ENCODE measurements around the gene CCNL1.

The CCNL1 gene

GRCh38 chr3:157112536-157112935 is 47.4 kb downstream of the CCNL1 start:
- no peak for DNase-seq (ENCODE audit: low spot score)
- TF ChIP-seq CTCF (IDR thresholded peaks at IDR 0.05; ENCODE audit: extremely low read depth, insufficient read depth, missing control alignments) = no peak
- in situ Hi-C loops (cut with MboI; ENCODE audit: low pct_unique_long_range_greater_than_20kb, low sequenced_read_pairs, unreplicated experiment) = no loop called here

GRCh38 chr3:157111518-157111917 is 48.4 kb downstream of the CCNL1 start:
- no peak for TF ChIP-seq CTCF (IDR thresholded peaks at IDR 0.05; ENCODE audit: extremely low read depth, insufficient read depth, missing control alignments)
- in situ Hi-C loops (cut with MboI; ENCODE audit: low pct_unique_long_range_greater_than_20kb, low sequenced_read_pairs, unreplicated experiment) = no loop called here
- no peak for DNase-seq (ENCODE audit: low spot score)

GRCh38 chr3:157110761-157111278 is 49.1 kb downstream of the CCNL1 start:
- in situ Hi-C loops (cut with MboI; ENCODE audit: low pct_unique_long_range_greater_than_20kb, low sequenced_read_pairs, unreplicated experiment) = no loop called here
- no peak for TF ChIP-seq CTCF (IDR thresholded peaks at IDR 0.05; ENCODE audit: extremely low read depth, insufficient read depth, missing control alignments)
- DNase-seq (ENCODE audit: low spot score) = no peak

- DNase-seq (ENCODE audit: low spot score) = no peak
- in situ Hi-C loops (cut with MboI; ENCODE audit: low pct_unique_long_range_greater_than_20kb, low sequenced_read_pairs, unreplicated experiment) = no loop called here
- no peak for TF ChIP-seq CTCF (IDR thresholded peaks at IDR 0.05; ENCODE audit: extremely low read depth, insufficient read depth, missing control alignments)
These were observed 50.4 kb downstream of the CCNL1 start for GRCh38 chr3:157109267-157110141.

- DNase-seq (ENCODE audit: low spot score) = no peak
- in situ Hi-C loops (cut with MboI; ENCODE audit: low pct_unique_long_range_greater_than_20kb, low sequenced_read_pairs, unreplicated experiment) = no loop called here
- no peak for TF ChIP-seq CTCF (IDR thresholded peaks at IDR 0.05; ENCODE audit: extremely low read depth, insufficient read depth, missing control alignments)
These were observed 52.3 kb downstream of the CCNL1 start for GRCh38 chr3:157107644-157108133.

GRCh38 chr3:157107037-157107436 is 52.9 kb downstream of the CCNL1 start:
- TF ChIP-seq CTCF (IDR thresholded peaks at IDR 0.05; ENCODE audit: extremely low read depth, insufficient read depth, missing control alignments) = no peak
- in situ Hi-C loops (cut with MboI; ENCODE audit: low pct_unique_long_range_greater_than_20kb, low sequenced_read_pairs, unreplicated experiment) = no loop called here
- no peak for DNase-seq (ENCODE audit: low spot score)

All from GM13977 (cell line).